Measurements from ENCODE around the gene TXNL4A. TPM values are rescaled to one million over a fixed set of nuclear protein-coding genes. Genes with fewer than 3 reads are reported as not detected.

The TXNL4A gene
- total and polyA plus RNA-seq, 4 donors, result 18.0 to 86.2 (median 32.8) TPM

DNA sequence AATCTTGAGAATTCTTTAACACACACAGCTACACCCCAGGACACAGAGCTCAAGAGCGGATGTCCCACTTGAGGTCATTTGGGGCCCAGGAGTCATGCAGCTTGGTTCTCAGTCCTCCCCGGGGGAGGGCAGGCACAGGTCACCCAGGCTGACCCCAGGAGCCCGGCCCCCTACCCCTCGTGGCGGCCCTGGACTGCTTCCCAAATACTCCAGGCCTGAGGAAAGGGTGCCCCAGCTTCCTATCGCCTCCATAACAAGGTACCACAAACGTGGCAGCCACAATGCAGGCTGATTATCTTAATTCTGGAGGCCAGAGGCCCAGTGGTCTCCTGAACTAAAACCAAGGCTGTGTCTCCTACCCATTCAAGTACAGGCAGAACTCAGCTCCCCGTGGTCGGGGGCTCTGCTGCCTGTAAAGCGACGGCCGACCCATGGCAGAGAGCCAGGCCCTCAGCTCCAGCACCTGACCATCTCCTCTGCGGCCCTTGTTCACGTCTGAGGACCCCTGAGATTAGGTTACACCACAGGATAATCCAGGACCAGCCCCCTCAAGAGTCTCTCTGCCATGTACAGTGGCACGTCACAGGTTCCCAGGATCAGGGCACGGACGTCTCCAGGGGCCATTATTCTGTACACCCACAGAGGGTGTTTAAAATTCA lies 47.4 kb downstream of the TXNL4A start:
- Histone ChIP-seq H3K9me3 (ENCODE audit: control insufficient read depth in 4 of 4, low read length in 3 of 4) (no peaks in the 10 kb centered on the region), H3K4me3 (ENCODE audit: low read depth in 1 of 3, low read length in 3 of 3) (no peak overlapping the region), H3K36me3 (ENCODE audit: control insufficient read depth in 4 of 4, insufficient read depth in 3 of 4, low read depth in 1 of 4, low read length in 3 of 4) (peaks cover 3 to 12% (median 10%) of the 10 kb centered on the region in 4 donors), H3K4me1 (ENCODE audit: control insufficient read depth in 4 of 4, insufficient read depth in 4 of 4, low read length in 3 of 4) (peaks cover 55 to 97% (median 93%) of the 10 kb centered on the region in 4 donors), H3K27ac (ENCODE audit: low read depth in 1 of 2, low read length in 2 of 2) (peak overlapping the region; percentile 16 to 47), H3K9ac (ENCODE audit: low read depth in 1 of 2, low read length in 2 of 2) (no peak overlapping the region), H3K27me3 (ENCODE audit: control insufficient read depth in 4 of 4, insufficient read depth in 4 of 4, low read length in 3 of 4) (no peaks in the 10 kb centered on the region)
- WGBS, result 46% methylated on average over 17 of the region's 17 CpGs
- TF ChIP-seq CTCF (IDR thresholded peaks at IDR 0.05; ENCODE audit: low read depth, low read length, missing input control), result no peak
- TF ChIP-seq JUND (IDR thresholded peaks at IDR 0.05), result no peak
- no peak for TF ChIP-seq NR2F2 (IDR thresholded peaks at IDR 0.05)
- TF ChIP-seq MAX (IDR thresholded peaks at IDR 0.05), result no peak
- no peak for TF ChIP-seq RAD21 (IDR thresholded peaks at IDR 0.05)
- no peak for TF ChIP-seq GABPA (IDR thresholded peaks at IDR 0.05 in 1 of 2, conservative IDR thresholded peaks at IDR 0.05 in 1 of 2)
- TF ChIP-seq HNF4A (conservative IDR thresholded peaks at IDR 0.05), result no peak
- TF ChIP-seq ATF3 (IDR thresholded peaks at IDR 0.05), result no peak
- no peak for TF ChIP-seq SP1 (IDR thresholded peaks at IDR 0.05)
- TF ChIP-seq, protein P1, sequence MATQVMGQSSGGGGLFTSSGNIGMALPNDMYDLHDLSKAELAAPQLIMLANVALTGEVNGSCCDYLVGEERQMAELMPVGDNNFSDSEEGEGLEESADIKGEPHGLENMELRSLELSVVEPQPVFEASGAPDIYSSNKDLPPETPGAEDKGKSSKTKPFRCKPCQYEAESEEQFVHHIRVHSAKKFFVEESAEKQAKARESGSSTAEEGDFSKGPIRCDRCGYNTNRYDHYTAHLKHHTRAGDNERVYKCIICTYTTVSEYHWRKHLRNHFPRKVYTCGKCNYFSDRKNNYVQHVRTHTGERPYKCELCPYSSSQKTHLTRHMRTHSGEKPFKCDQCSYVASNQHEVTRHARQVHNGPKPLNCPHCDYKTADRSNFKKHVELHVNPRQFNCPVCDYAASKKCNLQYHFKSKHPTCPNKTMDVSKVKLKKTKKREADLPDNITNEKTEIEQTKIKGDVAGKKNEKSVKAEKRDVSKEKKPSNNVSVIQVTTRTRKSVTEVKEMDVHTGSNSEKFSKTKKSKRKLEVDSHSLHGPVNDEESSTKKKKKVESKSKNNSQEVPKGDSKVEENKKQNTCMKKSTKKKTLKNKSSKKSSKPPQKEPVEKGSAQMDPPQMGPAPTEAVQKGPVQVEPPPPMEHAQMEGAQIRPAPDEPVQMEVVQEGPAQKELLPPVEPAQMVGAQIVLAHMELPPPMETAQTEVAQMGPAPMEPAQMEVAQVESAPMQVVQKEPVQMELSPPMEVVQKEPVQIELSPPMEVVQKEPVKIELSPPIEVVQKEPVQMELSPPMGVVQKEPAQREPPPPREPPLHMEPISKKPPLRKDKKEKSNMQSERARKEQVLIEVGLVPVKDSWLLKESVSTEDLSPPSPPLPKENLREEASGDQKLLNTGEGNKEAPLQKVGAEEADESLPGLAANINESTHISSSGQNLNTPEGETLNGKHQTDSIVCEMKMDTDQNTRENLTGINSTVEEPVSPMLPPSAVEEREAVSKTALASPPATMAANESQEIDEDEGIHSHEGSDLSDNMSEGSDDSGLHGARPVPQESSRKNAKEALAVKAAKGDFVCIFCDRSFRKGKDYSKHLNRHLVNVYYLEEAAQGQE (IDR thresholded peaks at IDR 0.05), result no peak
- TF ChIP-seq FOXA1 (IDR thresholded peaks at IDR 0.05), result no peak
- DNase-seq (ENCODE audit: low spot score), result peak; percentile 34

GRCh38 chr18:79940126-79940813 lies 48.1 kb downstream of the TXNL4A start:
- DNase-seq (ENCODE audit: low spot score), result peak; percentile 14
- Histone ChIP-seq H3K9ac (ENCODE audit: low read depth in 1 of 2, low read length in 2 of 2) (no peak overlapping the region), H3K4me1 (ENCODE audit: control insufficient read depth in 4 of 4, insufficient read depth in 4 of 4, low read length in 3 of 4) (peaks cover 55 to 97% (median 93%) of the 10 kb centered on the region in 4 donors), H3K9me3 (ENCODE audit: control insufficient read depth in 4 of 4, low read length in 3 of 4) (no peaks in the 10 kb centered on the region), H3K27ac (ENCODE audit: low read depth in 1 of 2, low read length in 2 of 2) (peak overlapping the region; percentile 47 to 51), H3K36me3 (ENCODE audit: control insufficient read depth in 4 of 4, insufficient read depth in 3 of 4, low read depth in 1 of 4, low read length in 3 of 4) (peaks cover 3 to 12% (median 11%) of the 10 kb centered on the region in 4 donors), H3K4me3 (ENCODE audit: low read depth in 1 of 3, low read length in 3 of 3) (no peak overlapping the region), H3K27me3 (ENCODE audit: control insufficient read depth in 4 of 4, insufficient read depth in 4 of 4, low read length in 3 of 4) (no peaks in the 10 kb centered on the region)
- WGBS, result 37% methylated on average over 18 of the region's 18 CpGs
- TF ChIP-seq EGR1 (IDR thresholded peaks at IDR 0.05; ENCODE audit: low read depth in 2 of 2) (peak in 1 of 2 donors; percentile 16), GABPA (IDR thresholded peaks at IDR 0.05 in 1 of 2, conservative IDR thresholded peaks at IDR 0.05 in 1 of 2) (no peak), FOXA1 (IDR thresholded peaks at IDR 0.05) (no peak), CTCF (IDR thresholded peaks at IDR 0.05; ENCODE audit: low read depth, low read length, missing input control) (no peak), NR2F2 (IDR thresholded peaks at IDR 0.05) (peak; percentile 33), ATF3 (IDR thresholded peaks at IDR 0.05) (peak; percentile 62), TAF1 (conservative IDR thresholded peaks at IDR 0.05) (no peak), FOXA2 (IDR thresholded peaks at IDR 0.05) (no peak), RXRA (IDR thresholded peaks at IDR 0.05) (peak; percentile 90 to 95)
- TF ChIP-seq, protein P1 (IDR thresholded peaks at IDR 0.05), result peak; percentile 27

All from liver (tissue), 9 donors.